ENCODE results near the gene APPBP2.

- TF ChIP-seq, protein P1, sequence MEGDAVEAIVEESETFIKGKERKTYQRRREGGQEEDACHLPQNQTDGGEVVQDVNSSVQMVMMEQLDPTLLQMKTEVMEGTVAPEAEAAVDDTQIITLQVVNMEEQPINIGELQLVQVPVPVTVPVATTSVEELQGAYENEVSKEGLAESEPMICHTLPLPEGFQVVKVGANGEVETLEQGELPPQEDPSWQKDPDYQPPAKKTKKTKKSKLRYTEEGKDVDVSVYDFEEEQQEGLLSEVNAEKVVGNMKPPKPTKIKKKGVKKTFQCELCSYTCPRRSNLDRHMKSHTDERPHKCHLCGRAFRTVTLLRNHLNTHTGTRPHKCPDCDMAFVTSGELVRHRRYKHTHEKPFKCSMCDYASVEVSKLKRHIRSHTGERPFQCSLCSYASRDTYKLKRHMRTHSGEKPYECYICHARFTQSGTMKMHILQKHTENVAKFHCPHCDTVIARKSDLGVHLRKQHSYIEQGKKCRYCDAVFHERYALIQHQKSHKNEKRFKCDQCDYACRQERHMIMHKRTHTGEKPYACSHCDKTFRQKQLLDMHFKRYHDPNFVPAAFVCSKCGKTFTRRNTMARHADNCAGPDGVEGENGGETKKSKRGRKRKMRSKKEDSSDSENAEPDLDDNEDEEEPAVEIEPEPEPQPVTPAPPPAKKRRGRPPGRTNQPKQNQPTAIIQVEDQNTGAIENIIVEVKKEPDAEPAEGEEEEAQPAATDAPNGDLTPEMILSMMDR (IDR thresholded peaks at IDR 0.05), result no peak
- no peak for TF ChIP-seq POLR2A (IDR thresholded peaks at IDR 0.05)
Measured at GRCh38 chr17:60425626-60426025, 100.4 kb downstream of the APPBP2 start.

Data from thyroid gland (tissue), 4 donors.